Caco-2 (cell line): ENCODE measurements around the gene VPS41. TPM values are rescaled to one million over a fixed set of nuclear protein-coding genes. Genes with fewer than 3 reads are reported as not detected.

Experiments used
- BruUV-seq: library from RNA; stranded (reverse); fragments of 400-500 nt; replicated peaks from 2 replicates; lab custom pipeline; 2021; lab: Mats Ljungman, UMichigan
- CTCF ChIA-PET: fragments of 300-600 bp; sonication (Branson Sonifier 250); formaldehyde crosslinking; loops from one replicate; lab custom pipeline; 2022; ENCODE audit warnings: antibody characterized with exemption; lab: Charles Lee
- POLR2A ChIA-PET: fragments of 300-600 bp; sonication (Branson Sonifier 250); formaldehyde crosslinking; loops from one replicate; lab custom pipeline; 2022; ENCODE audit warnings: antibody characterized with exemption; lab: Charles Lee
- DNase-seq, 2 experiments: peaks; one replicate each; pipeline versions ENCODE4 v3.0.0 to v3.0.0-alpha.2; 2020 to 2022
- H3K27me3 ChIP-seq: replicated peaks from 2 replicates; pipeline ENCODE4 v1.6.0; 2011; ENCODE audit warnings: low read length; ENCODE audit not compliant: control insufficient read depth, insufficient read depth
- H3K36me3 ChIP-seq: 2 replicates; pipeline ENCODE4 v1.5.1; 2011; ENCODE audit warnings: low read length; ENCODE audit not compliant: control insufficient read depth, insufficient read depth
- H3K4me1 ChIP-seq: fragments of 250-450 bp; sonication (Bioruptor Pico); 2 replicates; pipeline ENCODE4 v1.5.1; 2020; ENCODE audit warnings: mild to moderate bottlenecking
- H3K4me3 ChIP-seq: 2 replicates; pipeline ENCODE4 v1.5.1; 2011; ENCODE audit warnings: low read depth, mild to moderate bottlenecking, control low read depth, low read length
- H3K9me3 ChIP-seq: fragments of 250-450 bp; sonication (Bioruptor Pico); 2 replicates; pipeline ENCODE4 v1.5.1; 2020; ENCODE audit warnings: mild to moderate bottlenecking, moderate library complexity
- H3K27ac Mint-ChIP-seq: one replicate; pipeline ENCODE4 v1.8.0; 2022; ENCODE audit warnings: mixed read lengths; ENCODE audit not compliant: unreplicated experiment
- H3K27me3 Mint-ChIP-seq: one replicate; pipeline ENCODE4 v1.8.0; 2022; ENCODE audit warnings: mixed read lengths; ENCODE audit not compliant: insufficient read depth, unreplicated experiment
- H3K36me3 Mint-ChIP-seq: one replicate; pipeline ENCODE4 v1.8.0; 2022; ENCODE audit warnings: mild to moderate bottlenecking, mixed read lengths; ENCODE audit not compliant: insufficient read depth, unreplicated experiment
- H3K4me1 Mint-ChIP-seq: one replicate; pipeline ENCODE4 v1.8.0; 2022; ENCODE audit warnings: low read depth, mixed read lengths; ENCODE audit not compliant: unreplicated experiment
- H3K4me3 Mint-ChIP-seq: one replicate; pipeline ENCODE4 v1.8.0; 2022; ENCODE audit warnings: mild to moderate bottlenecking, moderate library complexity, mixed read lengths; ENCODE audit not compliant: unreplicated experiment
- H3K9me3 Mint-ChIP-seq: one replicate; pipeline ENCODE4 v1.8.0; 2022; ENCODE audit warnings: mixed read lengths; ENCODE audit not compliant: unreplicated experiment
- intact Hi-C: fragments of 100-400 bp; cut with micrococcal nuclease; formaldehyde crosslinking; loops from one replicate; pipeline ENCODE4 v1.10.0; 2022; ENCODE audit not compliant: unreplicated experiment
- total RNA-seq: library from RNA; stranded (reverse); gene quantifications from 2 replicates; pipeline ENCODE4 v1.2.3, GENCODE V29; 2022
- TF ChIP-seq, protein P1 (sequence below), 2 experiments: fragments of 200-600 bp in 1 of 2; IDR thresholded peaks; 1 replicate in 1 of 2; 2 replicates in 1 of 2; pipeline versions ENCODE4 v1.5.1 to v1.8.0; 2011 to 2022; ENCODE audit warnings: antibody characterized with exemption in 1 of 2, control low read depth in 1 of 2, inconsistent platforms in 1 of 2, low read depth in 1 of 2, low read length in 1 of 2, mild to moderate bottlenecking in 1 of 2, moderate library complexity in 1 of 2; ENCODE audit not compliant: insufficient read depth in 1 of 2, severe bottlenecking in 1 of 2, unreplicated experiment in 1 of 2

The VPS41 gene
- total RNA-seq, 1 experiment from 2014 or later, result 86.9 TPM

GRCh38 chr7:38834357-38834756, 74.6 kb downstream of the VPS41 start:
- Mint-ChIP-seq H3K9me3 (no peaks in the 10 kb centered on the region), H3K36me3 (no peaks in the 10 kb centered on the region), H3K4me1 (peaks cover 21% of the 10 kb centered on the region), H3K27me3 (no peaks in the 10 kb centered on the region), H3K4me3 (no peak overlapping the region), H3K27ac (no peak overlapping the region)
- no peaks in the 10 kb centered on the region for H3K9me3 ChIP-seq
- TF ChIP-seq, protein P1, sequence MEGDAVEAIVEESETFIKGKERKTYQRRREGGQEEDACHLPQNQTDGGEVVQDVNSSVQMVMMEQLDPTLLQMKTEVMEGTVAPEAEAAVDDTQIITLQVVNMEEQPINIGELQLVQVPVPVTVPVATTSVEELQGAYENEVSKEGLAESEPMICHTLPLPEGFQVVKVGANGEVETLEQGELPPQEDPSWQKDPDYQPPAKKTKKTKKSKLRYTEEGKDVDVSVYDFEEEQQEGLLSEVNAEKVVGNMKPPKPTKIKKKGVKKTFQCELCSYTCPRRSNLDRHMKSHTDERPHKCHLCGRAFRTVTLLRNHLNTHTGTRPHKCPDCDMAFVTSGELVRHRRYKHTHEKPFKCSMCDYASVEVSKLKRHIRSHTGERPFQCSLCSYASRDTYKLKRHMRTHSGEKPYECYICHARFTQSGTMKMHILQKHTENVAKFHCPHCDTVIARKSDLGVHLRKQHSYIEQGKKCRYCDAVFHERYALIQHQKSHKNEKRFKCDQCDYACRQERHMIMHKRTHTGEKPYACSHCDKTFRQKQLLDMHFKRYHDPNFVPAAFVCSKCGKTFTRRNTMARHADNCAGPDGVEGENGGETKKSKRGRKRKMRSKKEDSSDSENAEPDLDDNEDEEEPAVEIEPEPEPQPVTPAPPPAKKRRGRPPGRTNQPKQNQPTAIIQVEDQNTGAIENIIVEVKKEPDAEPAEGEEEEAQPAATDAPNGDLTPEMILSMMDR (IDR thresholded peaks at IDR 0.05; ENCODE audit: insufficient read depth in 1 of 2, low read depth in 1 of 2, low read length in 1 of 2, severe bottlenecking in 1 of 2, unreplicated experiment in 1 of 2), result no peak
- no peaks in the 10 kb centered on the region for H3K36me3 ChIP-seq
- intact Hi-C loops, result no loop called here
- ChIA-PET CTCF (no interaction called here), POLR2A (no interaction called here)
- no TSS peak for BruUV-seq
- no peak for DNase-seq
- H3K4me1 ChIP-seq, result peaks cover 18% of the 10 kb centered on the region
- no peaks in the 10 kb centered on the region for H3K27me3 ChIP-seq
- no peak overlapping the region for H3K4me3 ChIP-seq

DNA sequence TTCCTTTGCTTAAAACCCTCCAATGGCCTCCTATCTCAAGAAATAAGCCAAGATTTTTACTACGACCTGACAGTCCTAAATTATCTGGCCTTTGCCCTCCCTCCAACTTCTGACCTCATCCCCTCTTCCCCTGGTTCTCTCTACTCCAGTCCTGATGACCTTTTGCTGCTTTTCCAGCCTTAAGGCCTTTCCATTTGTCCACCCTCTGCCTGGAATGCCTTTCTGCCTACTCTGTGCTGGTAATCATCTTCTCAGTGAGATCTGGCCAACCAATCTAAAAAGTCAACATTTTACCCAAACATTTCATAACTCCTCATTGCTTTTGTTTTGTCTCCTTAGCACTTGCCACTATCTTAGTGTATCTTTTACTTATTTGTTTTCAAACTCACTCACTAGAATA, 75.7 kb downstream of the VPS41 start:
- Mint-ChIP-seq H3K36me3 (peaks cover 6% of the 10 kb centered on the region), H3K4me1 (peaks cover 21% of the 10 kb centered on the region), H3K27ac (peak overlapping the region; percentile 75), H3K9me3 (no peaks in the 10 kb centered on the region), H3K4me3 (peak overlapping the region; percentile 11), H3K27me3 (no peaks in the 10 kb centered on the region)
- H3K36me3 ChIP-seq, result no peaks in the 10 kb centered on the region
- peak; percentile 42 to 59 for DNase-seq
- no peak overlapping the region for H3K4me3 ChIP-seq
- no peaks in the 10 kb centered on the region for H3K9me3 ChIP-seq
- intact Hi-C loops, result no loop called here
- peaks cover 18% of the 10 kb centered on the region for H3K4me1 ChIP-seq
- no peaks in the 10 kb centered on the region for H3K27me3 ChIP-seq
- no TSS peak for BruUV-seq
- ChIA-PET POLR2A (no interaction called here), CTCF (no interaction called here)
- TF ChIP-seq, protein P1 (IDR thresholded peaks at IDR 0.05; ENCODE audit: insufficient read depth in 1 of 2, low read depth in 1 of 2, low read length in 1 of 2, severe bottlenecking in 1 of 2, unreplicated experiment in 1 of 2), result no peak

GRCh38 chr7:38831259-38831996, 77.6 kb downstream of the VPS41 start:
- Mint-ChIP-seq H3K4me3 (no peak overlapping the region), H3K27ac (no peak overlapping the region), H3K4me1 (peaks cover 21% of the 10 kb centered on the region), H3K27me3 (no peaks in the 10 kb centered on the region), H3K9me3 (no peaks in the 10 kb centered on the region), H3K36me3 (peaks cover 6% of the 10 kb centered on the region)
- intact Hi-C loops, result no loop called here
- POLR2A ChIA-PET, result no interaction called here
- Histone ChIP-seq H3K4me1 (peaks cover 18% of the 10 kb centered on the region), H3K27me3 (no peaks in the 10 kb centered on the region), H3K9me3 (no peaks in the 10 kb centered on the region), H3K4me3 (no peak overlapping the region), H3K36me3 (no peaks in the 10 kb centered on the region)
- no TSS peak for BruUV-seq
- CTCF ChIA-PET, result no interaction called here
- TF ChIP-seq, protein P1 (IDR thresholded peaks at IDR 0.05; ENCODE audit: insufficient read depth in 1 of 2, low read depth in 1 of 2, low read length in 1 of 2, severe bottlenecking in 1 of 2, unreplicated experiment in 1 of 2), result no peak
- no peak for DNase-seq
